ENCODE data around the gene EFCAB5.
A peak's percentile ranks its signal among the peaks of the same experiment; 100 is the strongest.

EFCAB5 gene

GRCh38 chr17:30041551-30041950 lies 100.1 kb downstream of the EFCAB5 start:
- Histone ChIP-seq H2BK12ac (ENCODE audit: low read length in 2 of 2) (no peak overlapping the region), H3K4me2 (ENCODE audit: low read length, poor library complexity, severe bottlenecking) (no peak overlapping the region), H3K23ac (ENCODE audit: low read length in 2 of 2) (no peak overlapping the region), H3K4me3 (ENCODE audit: insufficient read depth in 1 of 2, low read depth in 1 of 2, low read length in 2 of 2) (no peak overlapping the region), H2BK15ac (ENCODE audit: low read depth, poor library complexity, severe bottlenecking) (no peak overlapping the region), H3K4ac (ENCODE audit: low read depth in 1 of 2, low read length in 2 of 2) (no peak overlapping the region), H4K8ac (ENCODE audit: low read length) (no peak overlapping the region), H3K27ac (ENCODE audit: low read length, poor library complexity, severe bottlenecking) (no peak overlapping the region), H2BK120ac (ENCODE audit: low read depth, low read length) (no peak overlapping the region), H3K79me1 (replicated peaks; ENCODE audit: low read length, poor library complexity, severe bottlenecking) (no peaks in the 10 kb centered on the region), H4K91ac (ENCODE audit: low read length) (no peak overlapping the region), H3K27me3 (ENCODE audit: control insufficient read depth in 1 of 2, insufficient read depth in 1 of 2, low read length in 2 of 2) (no peaks in the 10 kb centered on the region), H2AK5ac (ENCODE audit: low read length, severe bottlenecking) (no peak overlapping the region), H3K18ac (ENCODE audit: low read depth in 1 of 2, low read length in 2 of 2) (no peak overlapping the region), H2AFZ (ENCODE audit: low read depth, low read length) (no peak overlapping the region), H3K14ac (ENCODE audit: low read length in 2 of 2) (no peak overlapping the region), H3K9ac (ENCODE audit: low read length) (no peak overlapping the region), H2BK5ac (ENCODE audit: low read depth, low read length, poor library complexity, severe bottlenecking) (no peak overlapping the region), H3K4me1 (ENCODE audit: control insufficient read depth, insufficient read depth, low read depth, low read length) (no peaks in the 10 kb centered on the region), H3K36me3 (ENCODE audit: control insufficient read depth in 1 of 2, insufficient read depth in 2 of 2, low read depth in 1 of 2, low read length in 2 of 2) (no peaks in the 10 kb centered on the region), H3K9me3 (ENCODE audit: control insufficient read depth, low read length) (peaks cover 10% of the 10 kb centered on the region)
- no peak for DNase-seq

- H4K8ac ChIP-seq (ENCODE audit: low read length) = no peak overlapping the region
- no peak overlapping the region for H2AK5ac ChIP-seq (ENCODE audit: low read length, severe bottlenecking)
- H3K4ac ChIP-seq (ENCODE audit: low read depth in 1 of 2, low read length in 2 of 2) = no peak overlapping the region
- no peak overlapping the region for H2BK5ac ChIP-seq (ENCODE audit: low read depth, low read length, poor library complexity, severe bottlenecking)
- peaks cover 0 to 3% of the 10 kb centered on the region in 2 experiments for H3K36me3 ChIP-seq (ENCODE audit: control insufficient read depth in 1 of 2, insufficient read depth in 2 of 2, low read depth in 1 of 2, low read length in 2 of 2)
- H3K9me3 ChIP-seq (ENCODE audit: control insufficient read depth, low read length) = peaks cover 42% of the 10 kb centered on the region
- no peaks in the 10 kb centered on the region for H3K79me1 ChIP-seq (replicated peaks; ENCODE audit: low read length, poor library complexity, severe bottlenecking)
- no peak overlapping the region for H3K27ac ChIP-seq (ENCODE audit: low read length, poor library complexity, severe bottlenecking)
- H2AFZ ChIP-seq (ENCODE audit: low read depth, low read length) = no peak overlapping the region
- no peak overlapping the region for H3K9ac ChIP-seq (ENCODE audit: low read length)
- no peak overlapping the region for H2BK15ac ChIP-seq (ENCODE audit: low read depth, poor library complexity, severe bottlenecking)
- no peak overlapping the region for H3K4me3 ChIP-seq (ENCODE audit: insufficient read depth in 1 of 2, low read depth in 1 of 2, low read length in 2 of 2)
- H2BK12ac ChIP-seq (ENCODE audit: low read length in 2 of 2) = no peak overlapping the region
- H3K23ac ChIP-seq (ENCODE audit: low read length in 2 of 2) = no peak overlapping the region
- no peak for DNase-seq
- H2BK120ac ChIP-seq (ENCODE audit: low read depth, low read length) = no peak overlapping the region
- H3K4me2 ChIP-seq (ENCODE audit: low read length, poor library complexity, severe bottlenecking) = no peak overlapping the region
- no peak overlapping the region for H3K14ac ChIP-seq (ENCODE audit: low read length in 2 of 2)
- no peaks in the 10 kb centered on the region for H3K4me1 ChIP-seq (ENCODE audit: control insufficient read depth, insufficient read depth, low read depth, low read length)
- H3K27me3 ChIP-seq (ENCODE audit: control insufficient read depth in 1 of 2, insufficient read depth in 1 of 2, low read length in 2 of 2) = peaks cover 0 to 8% of the 10 kb centered on the region in 2 experiments
- no peak overlapping the region for H4K91ac ChIP-seq (ENCODE audit: low read length)
- WGBS = 69% methylated on average over 4 of the region's 4 CpGs
- H3K18ac ChIP-seq (ENCODE audit: low read depth in 1 of 2, low read length in 2 of 2) = no peak overlapping the region
Observed at GRCh38 chr17:30062372-30062771, 120.9 kb downstream of the EFCAB5 start.

- Histone ChIP-seq H3K18ac (ENCODE audit: low read depth in 1 of 2, low read length in 2 of 2) (no peak overlapping the region), H3K9ac (ENCODE audit: low read length) (no peak overlapping the region), H2BK15ac (ENCODE audit: low read depth, poor library complexity, severe bottlenecking) (no peak overlapping the region), H2BK120ac (ENCODE audit: low read depth, low read length) (no peak overlapping the region), H2AK5ac (ENCODE audit: low read length, severe bottlenecking) (no peak overlapping the region), H2BK12ac (ENCODE audit: low read length in 2 of 2) (no peak overlapping the region), H4K91ac (ENCODE audit: low read length) (no peak overlapping the region), H3K23ac (ENCODE audit: low read length in 2 of 2) (no peak overlapping the region), H3K4me1 (ENCODE audit: control insufficient read depth, insufficient read depth, low read depth, low read length) (no peaks in the 10 kb centered on the region), H3K36me3 (ENCODE audit: control insufficient read depth in 1 of 2, insufficient read depth in 2 of 2, low read depth in 1 of 2, low read length in 2 of 2) (peaks cover 0 to 3% of the 10 kb centered on the region in 2 experiments), H3K4me3 (ENCODE audit: insufficient read depth in 1 of 2, low read depth in 1 of 2, low read length in 2 of 2) (no peak overlapping the region), H2BK5ac (ENCODE audit: low read depth, low read length, poor library complexity, severe bottlenecking) (no peak overlapping the region), H3K27me3 (ENCODE audit: control insufficient read depth in 1 of 2, insufficient read depth in 1 of 2, low read length in 2 of 2) (peaks cover 0 to 8% of the 10 kb centered on the region in 2 experiments), H3K9me3 (ENCODE audit: control insufficient read depth, low read length) (peaks cover 45% of the 10 kb centered on the region), H3K4me2 (ENCODE audit: low read length, poor library complexity, severe bottlenecking) (no peak overlapping the region), H4K8ac (ENCODE audit: low read length) (no peak overlapping the region), H3K14ac (ENCODE audit: low read length in 2 of 2) (no peak overlapping the region), H3K4ac (ENCODE audit: low read depth in 1 of 2, low read length in 2 of 2) (no peak overlapping the region), H3K27ac (ENCODE audit: low read length, poor library complexity, severe bottlenecking) (no peak overlapping the region), H2AFZ (ENCODE audit: low read depth, low read length) (no peak overlapping the region), H3K79me1 (replicated peaks; ENCODE audit: low read length, poor library complexity, severe bottlenecking) (no peaks in the 10 kb centered on the region)
- no peak for DNase-seq
- WGBS = no CpG with 5 or more reads among the region's 1 CpG
Observed at GRCh38 chr17:30064738-30065137, 123.3 kb downstream of the EFCAB5 start.

DNA sequence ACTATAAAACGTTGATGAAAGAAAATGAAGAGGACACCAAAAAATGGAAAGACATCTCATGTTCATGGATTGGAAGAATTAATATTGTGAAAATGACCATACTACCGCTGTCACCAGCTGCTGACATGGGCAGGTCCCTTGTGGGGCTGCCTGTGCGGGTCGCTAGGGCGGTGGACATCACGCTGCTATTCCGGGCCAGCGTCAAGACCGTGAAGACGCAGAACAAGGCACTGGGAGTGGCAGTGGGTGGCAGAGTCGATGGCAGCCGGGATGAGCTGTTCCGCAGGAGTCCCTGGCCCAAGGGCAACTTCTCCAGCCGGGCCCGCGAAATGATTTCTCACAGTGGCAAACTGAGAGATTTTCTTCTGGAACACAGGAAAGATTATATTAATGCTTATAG lies 127.0 kb downstream of the EFCAB5 start:
- Histone ChIP-seq H3K4me3 (ENCODE audit: insufficient read depth in 1 of 2, low read depth in 1 of 2, low read length in 2 of 2) (no peak overlapping the region), H2BK5ac (ENCODE audit: low read depth, low read length, poor library complexity, severe bottlenecking) (no peak overlapping the region), H3K27ac (ENCODE audit: low read length, poor library complexity, severe bottlenecking) (no peak overlapping the region), H2AK5ac (ENCODE audit: low read length, severe bottlenecking) (no peak overlapping the region), H3K23ac (ENCODE audit: low read length in 2 of 2) (no peak overlapping the region), H3K18ac (ENCODE audit: low read depth in 1 of 2, low read length in 2 of 2) (no peak overlapping the region), H3K36me3 (ENCODE audit: control insufficient read depth in 1 of 2, insufficient read depth in 2 of 2, low read depth in 1 of 2, low read length in 2 of 2) (no peaks in the 10 kb centered on the region), H2AFZ (ENCODE audit: low read depth, low read length) (no peak overlapping the region), H3K14ac (ENCODE audit: low read length in 2 of 2) (peak overlapping the region in 1 of 2 experiments; percentile 18), H4K8ac (ENCODE audit: low read length) (no peak overlapping the region), H3K27me3 (ENCODE audit: control insufficient read depth in 1 of 2, insufficient read depth in 1 of 2, low read length in 2 of 2) (no peaks in the 10 kb centered on the region), H2BK15ac (ENCODE audit: low read depth, poor library complexity, severe bottlenecking) (no peak overlapping the region), H3K4me1 (ENCODE audit: control insufficient read depth, insufficient read depth, low read depth, low read length) (no peaks in the 10 kb centered on the region), H4K91ac (ENCODE audit: low read length) (no peak overlapping the region), H2BK120ac (ENCODE audit: low read depth, low read length) (no peak overlapping the region), H3K9ac (ENCODE audit: low read length) (no peak overlapping the region), H3K79me1 (replicated peaks; ENCODE audit: low read length, poor library complexity, severe bottlenecking) (no peaks in the 10 kb centered on the region), H3K9me3 (ENCODE audit: control insufficient read depth, low read length) (peaks cover 36% of the 10 kb centered on the region), H3K4ac (ENCODE audit: low read depth in 1 of 2, low read length in 2 of 2) (no peak overlapping the region), H2BK12ac (ENCODE audit: low read length in 2 of 2) (no peak overlapping the region), H3K4me2 (ENCODE audit: low read length, poor library complexity, severe bottlenecking) (no peak overlapping the region)
- no peak for DNase-seq
- WGBS = 97% methylated on average over 13 of the region's 16 CpGs
